A549 (cell line): ENCODE measurements around the gene NTM.

Experiments used
- CHD4 ChIP-seq: fragments of 200-600 bp; sonication (generic); IDR thresholded peaks from 2 replicates; pipeline ENCODE4 v1.6.1; 2016; ENCODE audit warnings: antibody characterized with exemption, mild to moderate bottlenecking, borderline replicate concordance
- EP300 ChIP-seq, 2 experiments: fragments of >200 bp; sonication (Bioruptor Twin); formaldehyde crosslinking; IDR thresholded peaks; 2 replicates in 1 of 2; 3 replicates in 1 of 2; pipeline ENCODE4 v1.6.1; 2016 to 2017
- HOXB13 ChIP-seq: fragments of 250-450 bp; sonication (Bioruptor Pico); IDR thresholded peaks from 2 replicates; pipeline ENCODE4 v1.5.0; 2020; ENCODE audit warnings: low read depth, mild to moderate bottlenecking, moderate library complexity
- POLR2A ChIP-seq: IDR thresholded peaks from 2 replicates; pipeline ENCODE4 v1.6.1; 2012; ENCODE audit warnings: mild to moderate bottlenecking, low read length
- POLR2AphosphoS2 ChIP-seq: conservative IDR thresholded peaks from 2 replicates; pipeline ENCODE4 v1.6.1; 2012; ENCODE audit warnings: low read length, improper control_type of control experiment, inconsistent platforms
- RAD21 ChIP-seq, 2 experiments: fragments of >200 bp in 1 of 2; sonication (Bioruptor Twin) in 1 of 2; formaldehyde crosslinking in 1 of 2; IDR thresholded peaks in 1 of 2; conservative IDR thresholded peaks in 1 of 2; 2 replicates in 1 of 2; 3 replicates in 1 of 2; pipeline ENCODE4 v1.6.1; 2012 to 2018; ENCODE audit warnings: inconsistent platforms in 1 of 2
- ZSCAN20 ChIP-seq: fragments of 250-450 bp; sonication (Bioruptor Pico); IDR thresholded peaks from 2 replicates; pipeline ENCODE4 v1.8.0; 2022; ENCODE audit warnings: mild to moderate bottlenecking, moderate library complexity
- TF ChIP-seq, protein P1 (sequence below): fragments of >200 bp; sonication (Bioruptor Twin); formaldehyde crosslinking; IDR thresholded peaks from 3 replicates; pipeline ENCODE4 v1.5.1; 2016
- TF ChIP-seq, protein P2 (sequence below): fragments of 200-600 bp; sonication (generic); IDR thresholded peaks from 2 replicates; pipeline ENCODE4 v1.6.1; 2016; ENCODE audit warnings: antibody characterized with exemption, mild to moderate bottlenecking, moderate library complexity

DNA sequence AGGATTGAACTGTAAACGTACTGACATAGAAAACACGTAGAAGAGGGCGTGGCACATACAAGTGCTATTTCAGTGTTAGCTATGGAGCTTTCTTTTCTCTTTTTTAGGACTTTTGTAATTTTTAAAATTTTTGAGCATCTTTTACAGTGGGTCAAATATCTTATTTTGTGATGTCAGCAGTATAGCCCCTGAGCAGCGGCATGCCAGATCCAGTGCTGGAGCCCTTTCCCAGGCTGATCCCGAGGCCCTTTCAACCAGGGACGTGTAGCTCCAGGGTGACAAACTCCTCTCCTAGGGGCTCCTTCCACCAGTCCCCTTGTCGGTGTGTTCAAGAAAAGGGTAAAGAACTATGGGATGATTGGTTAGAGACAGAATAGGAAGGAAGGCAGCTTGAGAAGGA lies 777.0 kb downstream of the NTM start:
- TF ChIP-seq HOXB13 (CRISPR knock-in tag): no peak
- TF ChIP-seq, protein P1, sequence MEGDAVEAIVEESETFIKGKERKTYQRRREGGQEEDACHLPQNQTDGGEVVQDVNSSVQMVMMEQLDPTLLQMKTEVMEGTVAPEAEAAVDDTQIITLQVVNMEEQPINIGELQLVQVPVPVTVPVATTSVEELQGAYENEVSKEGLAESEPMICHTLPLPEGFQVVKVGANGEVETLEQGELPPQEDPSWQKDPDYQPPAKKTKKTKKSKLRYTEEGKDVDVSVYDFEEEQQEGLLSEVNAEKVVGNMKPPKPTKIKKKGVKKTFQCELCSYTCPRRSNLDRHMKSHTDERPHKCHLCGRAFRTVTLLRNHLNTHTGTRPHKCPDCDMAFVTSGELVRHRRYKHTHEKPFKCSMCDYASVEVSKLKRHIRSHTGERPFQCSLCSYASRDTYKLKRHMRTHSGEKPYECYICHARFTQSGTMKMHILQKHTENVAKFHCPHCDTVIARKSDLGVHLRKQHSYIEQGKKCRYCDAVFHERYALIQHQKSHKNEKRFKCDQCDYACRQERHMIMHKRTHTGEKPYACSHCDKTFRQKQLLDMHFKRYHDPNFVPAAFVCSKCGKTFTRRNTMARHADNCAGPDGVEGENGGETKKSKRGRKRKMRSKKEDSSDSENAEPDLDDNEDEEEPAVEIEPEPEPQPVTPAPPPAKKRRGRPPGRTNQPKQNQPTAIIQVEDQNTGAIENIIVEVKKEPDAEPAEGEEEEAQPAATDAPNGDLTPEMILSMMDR: no peak
- TF ChIP-seq, protein P2, sequence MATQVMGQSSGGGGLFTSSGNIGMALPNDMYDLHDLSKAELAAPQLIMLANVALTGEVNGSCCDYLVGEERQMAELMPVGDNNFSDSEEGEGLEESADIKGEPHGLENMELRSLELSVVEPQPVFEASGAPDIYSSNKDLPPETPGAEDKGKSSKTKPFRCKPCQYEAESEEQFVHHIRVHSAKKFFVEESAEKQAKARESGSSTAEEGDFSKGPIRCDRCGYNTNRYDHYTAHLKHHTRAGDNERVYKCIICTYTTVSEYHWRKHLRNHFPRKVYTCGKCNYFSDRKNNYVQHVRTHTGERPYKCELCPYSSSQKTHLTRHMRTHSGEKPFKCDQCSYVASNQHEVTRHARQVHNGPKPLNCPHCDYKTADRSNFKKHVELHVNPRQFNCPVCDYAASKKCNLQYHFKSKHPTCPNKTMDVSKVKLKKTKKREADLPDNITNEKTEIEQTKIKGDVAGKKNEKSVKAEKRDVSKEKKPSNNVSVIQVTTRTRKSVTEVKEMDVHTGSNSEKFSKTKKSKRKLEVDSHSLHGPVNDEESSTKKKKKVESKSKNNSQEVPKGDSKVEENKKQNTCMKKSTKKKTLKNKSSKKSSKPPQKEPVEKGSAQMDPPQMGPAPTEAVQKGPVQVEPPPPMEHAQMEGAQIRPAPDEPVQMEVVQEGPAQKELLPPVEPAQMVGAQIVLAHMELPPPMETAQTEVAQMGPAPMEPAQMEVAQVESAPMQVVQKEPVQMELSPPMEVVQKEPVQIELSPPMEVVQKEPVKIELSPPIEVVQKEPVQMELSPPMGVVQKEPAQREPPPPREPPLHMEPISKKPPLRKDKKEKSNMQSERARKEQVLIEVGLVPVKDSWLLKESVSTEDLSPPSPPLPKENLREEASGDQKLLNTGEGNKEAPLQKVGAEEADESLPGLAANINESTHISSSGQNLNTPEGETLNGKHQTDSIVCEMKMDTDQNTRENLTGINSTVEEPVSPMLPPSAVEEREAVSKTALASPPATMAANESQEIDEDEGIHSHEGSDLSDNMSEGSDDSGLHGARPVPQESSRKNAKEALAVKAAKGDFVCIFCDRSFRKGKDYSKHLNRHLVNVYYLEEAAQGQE: no peak
- no peak for TF ChIP-seq POLR2A
- TF ChIP-seq EP300 (IDR thresholded peaks at IDR 0.05): no peak
- no peak for TF ChIP-seq RAD21 (conservative IDR thresholded peaks at IDR 0.05 in 1 of 2, IDR thresholded peaks at IDR 0.05 in 1 of 2)
- TF ChIP-seq CHD4: no peak
- no peak for TF ChIP-seq POLR2AphosphoS2
- TF ChIP-seq ZSCAN20 (CRISPR knock-in tag): no peak
